Ishikawa (cell line): ENCODE measurements around the gene SMTNL2.

ENCODE experiments used
- CEBPB ChIP-seq: IDR thresholded peaks from 2 replicates; pipeline ENCODE4 v1.6.1; 2012
- EP300 ChIP-seq: IDR thresholded peaks from 2 replicates; pipeline ENCODE4 v1.6.1; 2012; ENCODE audit warnings: borderline replicate concordance
- MAX ChIP-seq: IDR thresholded peaks from 2 replicates; pipeline ENCODE4 v1.6.1; 2012
- RAD21 ChIP-seq: IDR thresholded peaks from 2 replicates; pipeline ENCODE4 v1.6.1; 2012; ENCODE audit warnings: low read depth
- REST ChIP-seq: IDR thresholded peaks from 2 replicates; pipeline ENCODE4 v1.6.1; 2012; ENCODE audit warnings: low read depth, mild to moderate bottlenecking
- TEAD4 ChIP-seq: IDR thresholded peaks from 2 replicates; pipeline ENCODE4 v1.6.1; 2012
- YY1 ChIP-seq: IDR thresholded peaks from 2 replicates; pipeline ENCODE4 v1.6.1; 2012; ENCODE audit warnings: low read depth

GRCh38 chr17:4559139-4559791 is 25.1 kb upstream of the SMTNL2 start:
- TF ChIP-seq MAX (no peak), TEAD4 (no peak), RAD21 (no peak), EP300 (no peak), CEBPB (no peak), REST (no peak), YY1 (no peak)
